GM12892 (cell line): ENCODE measurements around the gene DCAF10.
"Not testable (repeated sequence)": the region's sequence is repeated elsewhere in the genome, so short reads cannot be mapped to it uniquely, and the experiment has no call there.

Experiments used
- DNase-seq: peaks from one replicate; pipeline ENCODE4 v3.0.0; 2011; ENCODE audit not compliant: insufficient read length
- FAIRE-seq: peaks from 2 replicates; lab custom pipeline; 2011; peaks lifted over from hg19 to GRCh38; lab: Jason Lieb, UNC
- POLR2A ChIP-seq: IDR thresholded peaks from 2 replicates; pipeline ENCODE4 v1.6.1; 2011; ENCODE audit warnings: low read depth, low read length, control low read depth
- POLR2AphosphoS5 ChIP-seq: IDR thresholded peaks from 2 replicates; pipeline ENCODE4 v1.6.1; 2011; ENCODE audit warnings: low read depth, low read length, control low read depth
- TAF1 ChIP-seq: IDR thresholded peaks from 2 replicates; pipeline ENCODE4 v1.6.1; 2011; ENCODE audit warnings: low read depth, mild to moderate bottlenecking, control low read depth, low read length, borderline replicate concordance

The DCAF10 gene

DNA sequence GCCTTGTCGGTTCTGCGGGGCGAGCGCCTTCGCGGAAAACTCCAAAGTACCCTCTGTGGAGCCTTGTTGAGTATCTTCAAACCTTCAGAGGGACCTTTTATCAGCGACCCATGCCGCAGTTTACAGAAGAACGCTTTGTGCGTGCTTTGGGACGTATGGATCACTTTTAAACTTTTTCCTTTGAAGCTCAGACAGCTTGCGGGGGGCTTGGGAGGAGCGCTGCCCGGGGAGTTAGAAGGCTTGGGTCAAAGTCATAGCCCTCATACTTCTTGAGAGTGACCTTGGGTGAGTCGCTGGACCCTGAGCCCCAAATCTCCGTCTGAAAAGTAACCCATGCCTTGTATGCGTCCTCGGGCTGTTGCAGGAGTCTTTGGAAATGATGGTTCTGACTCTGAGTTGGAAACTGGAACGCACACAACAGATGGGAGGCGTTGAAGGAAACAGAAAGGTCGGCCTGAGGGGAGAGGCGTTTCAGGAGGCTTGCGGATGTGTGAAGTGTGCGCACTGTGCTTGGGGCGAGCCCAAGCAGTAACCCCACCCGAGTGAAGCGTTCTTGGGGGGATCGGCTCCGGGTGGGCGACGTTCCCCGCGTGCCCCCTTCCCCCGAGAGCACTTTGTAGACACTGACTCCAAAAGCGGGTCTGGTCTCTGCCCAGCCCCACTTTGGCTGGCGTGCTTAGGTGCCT, 104.0 kb downstream of the DCAF10 start:
- no peak for FAIRE-seq
- TF ChIP-seq POLR2AphosphoS5, result no peak
- TF ChIP-seq TAF1, result no peak
- no peak for TF ChIP-seq POLR2A
- DNase-seq, result no peak

- DNase-seq (no peak), FAIRE-seq (no peak)
- TF ChIP-seq POLR2AphosphoS5 (no peak), TAF1 (no peak), POLR2A (no peak)
Measured at GRCh38 chr9:37905131-37905505, 104.5 kb downstream of the DCAF10 start.

GRCh38 chr9:37905776-37906175, 105.2 kb downstream of the DCAF10 start:
- DNase-seq, result no peak
- TF ChIP-seq POLR2A, result no peak
- no peak for TF ChIP-seq TAF1
- TF ChIP-seq POLR2AphosphoS5, result no peak
- no peak for FAIRE-seq

DNA sequence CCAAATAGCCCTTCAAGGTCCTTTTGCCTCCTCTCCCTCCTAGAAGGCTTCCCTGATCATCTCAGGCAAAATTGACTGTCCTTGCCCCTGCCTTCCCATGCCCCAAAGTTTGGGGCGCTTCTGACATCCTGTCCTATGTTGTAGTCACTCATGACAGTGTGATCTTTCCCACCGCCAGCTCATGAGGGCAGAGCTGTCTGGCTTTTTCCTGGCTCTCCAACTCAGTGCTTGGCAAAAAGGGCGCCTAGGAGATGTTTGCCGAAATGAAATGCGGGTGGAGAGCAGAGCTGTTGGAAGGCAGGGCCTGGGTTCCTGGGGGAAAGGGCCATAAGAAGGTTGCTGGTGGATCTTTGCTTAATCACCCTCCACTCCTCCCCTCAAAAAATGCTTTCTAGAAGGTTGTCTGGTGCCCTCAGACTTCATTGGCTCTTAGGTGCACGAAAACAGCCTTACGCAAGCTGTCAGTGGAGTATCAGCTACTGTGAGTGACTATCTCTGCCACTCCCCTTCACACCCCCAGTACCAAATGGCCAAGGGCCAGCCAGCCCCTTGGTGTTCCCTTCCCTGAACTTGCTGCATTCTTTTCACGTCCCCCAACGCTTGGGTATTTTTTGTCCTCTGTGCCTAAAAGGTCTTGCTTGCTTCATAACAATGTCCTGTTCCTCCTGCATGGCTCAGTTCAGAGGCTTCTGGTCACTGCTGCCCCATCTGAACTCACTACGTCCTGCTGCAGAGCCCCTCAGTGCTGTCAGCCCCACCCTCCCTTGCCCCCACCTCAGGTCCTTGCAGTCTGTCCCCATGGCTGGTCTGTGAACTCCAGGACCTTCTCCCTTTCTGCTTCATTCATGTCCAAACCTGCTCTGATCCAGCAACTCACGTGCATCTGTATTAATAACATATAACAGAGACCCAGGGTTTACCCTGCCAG, 106.0 kb downstream of the DCAF10 start:
- TF ChIP-seq TAF1, result no peak
- no peak for TF ChIP-seq POLR2A
- no peak for TF ChIP-seq POLR2AphosphoS5
- FAIRE-seq (no peak), DNase-seq (no peak)

- TF ChIP-seq TAF1 (no peak), POLR2A (no peak), POLR2AphosphoS5 (no peak)
- no peak for FAIRE-seq
- DNase-seq, result no peak
Measured at GRCh38 chr9:37908283-37908682, 107.7 kb downstream of the DCAF10 start.

GRCh38 chr9:37908698-37909186, 108.1 kb downstream of the DCAF10 start:
- no peak for FAIRE-seq
- no peak for TF ChIP-seq TAF1
- no peak for TF ChIP-seq POLR2AphosphoS5
- TF ChIP-seq POLR2A, result no peak
- no peak for DNase-seq

DNA sequence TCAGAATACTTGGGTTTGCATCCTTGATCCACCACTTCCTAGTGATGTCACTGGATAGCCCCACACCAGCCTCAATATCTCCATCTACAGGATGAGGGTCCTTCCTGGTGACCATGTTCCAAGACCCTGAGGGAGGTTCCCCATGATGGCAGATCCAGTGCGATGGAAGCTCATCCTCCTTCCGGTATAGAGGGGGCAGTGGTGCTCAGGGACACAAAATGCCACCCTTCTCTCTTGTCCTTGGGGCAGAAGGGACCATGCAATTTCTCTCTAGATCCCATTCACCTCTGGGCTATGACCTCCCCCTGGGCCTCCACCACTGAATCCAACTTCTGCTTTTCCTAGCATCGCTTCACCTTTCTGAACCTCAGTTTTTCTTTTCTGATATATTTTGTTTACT, 108.7 kb downstream of the DCAF10 start:
- no peak for DNase-seq
- TF ChIP-seq POLR2AphosphoS5 (no peak), TAF1 (no peak)
- no peak for FAIRE-seq

DNA sequence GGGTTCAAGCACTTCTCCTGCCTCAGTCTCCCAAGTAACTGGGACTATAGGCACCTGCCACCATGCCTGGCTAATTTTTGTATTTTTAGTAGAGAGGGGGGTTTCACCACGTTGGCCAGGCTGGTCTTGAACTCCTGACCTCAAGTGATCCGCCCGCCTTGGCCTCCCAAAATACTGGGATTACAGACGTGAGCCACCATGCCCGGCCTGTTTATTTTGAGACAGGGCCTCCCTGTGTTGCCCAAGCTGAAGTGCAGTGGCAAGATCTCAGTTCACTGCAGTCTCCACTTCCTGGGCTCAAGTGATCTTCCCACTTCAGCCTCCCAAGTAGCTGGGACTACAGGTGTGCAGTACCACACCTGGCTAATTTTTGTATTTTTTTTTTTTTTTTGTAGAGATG, 109.2 kb downstream of the DCAF10 start:
- not testable (repeated sequence) for FAIRE-seq, DNase-seq

- FAIRE-seq (no peak), DNase-seq (no peak)
- no peak for TF ChIP-seq POLR2A
- no peak for TF ChIP-seq TAF1
- TF ChIP-seq POLR2AphosphoS5, result no peak
Measured at GRCh38 chr9:37910271-37910670, 109.7 kb downstream of the DCAF10 start.

DNA sequence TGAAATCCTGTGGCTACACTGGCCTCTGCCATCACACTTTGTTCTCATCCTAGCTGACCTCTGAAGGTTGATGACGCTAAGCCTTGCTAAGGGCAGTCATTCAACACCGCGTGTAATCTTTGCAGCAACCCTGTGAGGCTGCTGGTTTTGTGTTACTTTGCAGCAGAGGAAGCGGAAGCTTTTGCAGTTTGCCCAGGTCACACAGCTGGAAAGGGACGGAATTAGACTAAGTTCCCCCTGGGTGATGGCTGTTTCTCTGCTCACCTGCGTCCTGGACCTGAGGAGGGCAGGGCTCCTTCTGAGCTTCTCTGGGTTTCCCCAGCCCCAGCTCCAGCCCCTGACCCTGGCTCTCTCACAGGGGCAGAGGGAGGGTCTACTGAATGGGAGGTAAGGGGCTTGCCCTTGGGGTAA, 110.7 kb downstream of the DCAF10 start:
- FAIRE-seq (no peak), DNase-seq (no peak)
- TF ChIP-seq TAF1 (no peak), POLR2AphosphoS5 (no peak), POLR2A (no peak)

DNA sequence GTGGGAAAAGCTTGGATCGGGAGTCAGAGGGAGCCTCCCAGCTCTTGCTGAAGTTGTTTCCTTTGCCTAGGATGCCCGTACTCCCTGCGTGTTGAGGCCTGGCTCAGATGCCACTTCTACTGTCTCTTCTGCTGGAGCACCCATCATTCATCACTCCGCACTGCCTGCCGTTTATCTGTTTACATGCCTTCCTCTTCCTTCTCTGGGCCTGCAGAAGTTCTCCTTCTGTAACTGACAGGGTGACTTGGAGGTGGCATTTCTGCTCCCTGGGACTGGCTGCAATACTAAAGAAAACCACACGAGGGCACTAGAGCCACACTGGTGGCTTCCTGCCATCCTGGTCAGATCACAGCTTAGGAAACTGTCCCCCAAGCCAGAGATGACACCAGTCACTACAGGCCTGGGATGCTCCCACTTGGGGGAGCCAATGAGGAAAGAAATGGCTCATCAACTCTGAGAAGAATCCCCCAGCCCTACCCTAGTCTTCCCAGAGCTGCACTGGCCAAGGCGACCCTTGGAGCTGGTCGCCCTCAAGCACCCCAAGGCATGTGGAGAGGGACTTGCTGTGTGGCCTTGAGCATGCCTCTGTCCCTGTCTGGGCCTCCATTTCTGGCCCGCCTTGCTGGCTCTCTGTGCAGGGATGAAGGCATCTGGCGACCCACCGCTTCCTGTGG, 113.0 kb downstream of the DCAF10 start:
- DNase-seq, result peak; percentile 75
- FAIRE-seq, result peak; percentile 94
- TF ChIP-seq POLR2AphosphoS5 (no peak), TAF1 (no peak), POLR2A (no peak)
